IMR-90 (cell line): ENCODE data around the gene BRIP1. TPM values are rescaled to one million over a fixed set of nuclear protein-coding genes. Genes with fewer than 3 reads are reported as not detected.

ENCODE experiments used
- ATAC-seq: fragments of 200-7000 bp; cut with Tn5 transposase; 2 replicates; pipeline ENCODE4 v1.9.1; 2020; ENCODE audit warnings: low read depth, mild to moderate bottlenecking, moderate library complexity
- BruUV-seq: library from RNA; stranded (reverse); fragments of 400-500 nt; replicated peaks from 2 replicates; lab custom pipeline; 2021; lab: Mats Ljungman, UMichigan
- CTCF ChIA-PET: fragments of 300-600 bp; formaldehyde crosslinking; extraction: SDS; loops from one replicate; lab custom pipeline; 2021; ENCODE audit warnings: antibody characterized with exemption; lab: Yijun Ruan, JAX
- POLR2A ChIA-PET: fragments of 300-600 bp; sonication (Branson Sonifier 250); formaldehyde crosslinking; loops from one replicate; lab custom pipeline; 2022; ENCODE audit warnings: antibody characterized with exemption; ENCODE audit not compliant: unreplicated experiment; lab: Charles Lee
- DNase-seq: peaks from one replicate; pipeline ENCODE4 v3.0.0; 2013
- H2AFZ ChIP-seq: replicated peaks from 2 replicates; pipeline ENCODE3; 2013; ENCODE audit warnings: low read length, mild to moderate bottlenecking; ENCODE audit not compliant: poor library complexity
- H2AK5ac ChIP-seq: 2 replicates; pipeline ENCODE4 v1.6.1; 2013; ENCODE audit warnings: low read depth, low read length, inconsistent platforms
- H2AK9ac ChIP-seq: replicated peaks from 2 replicates; pipeline ENCODE3; 2013; ENCODE audit warnings: mild to moderate bottlenecking, low read depth, low read length, moderate library complexity; ENCODE audit not compliant: poor library complexity
- H2BK120ac ChIP-seq: 2 replicates; pipeline ENCODE4 v1.6.1; 2013; ENCODE audit warnings: low read depth, low read length, inconsistent platforms
- H2BK15ac ChIP-seq: 3 replicates; pipeline ENCODE4 v1.6.1; 2013; ENCODE audit warnings: low read depth, low read length, inconsistent platforms
- H2BK20ac ChIP-seq: 2 replicates; pipeline ENCODE4 v1.6.1; 2013; ENCODE audit warnings: low read depth, mild to moderate bottlenecking, inconsistent platforms, low read length, moderate library complexity
- H2BK5ac ChIP-seq: 2 replicates; pipeline ENCODE4 v1.6.1; 2013; ENCODE audit warnings: mild to moderate bottlenecking, low read depth, low read length, inconsistent platforms; ENCODE audit not compliant: poor library complexity, severe bottlenecking
- H3K14ac ChIP-seq: replicated peaks from 2 replicates; pipeline ENCODE4 v1.6.1; 2013; ENCODE audit warnings: low read depth, low read length, inconsistent platforms
- H3K18ac ChIP-seq: 2 replicates; pipeline ENCODE4 v1.6.1; 2013; ENCODE audit warnings: low read depth, low read length, control low read depth
- H3K23ac ChIP-seq: 2 replicates; pipeline ENCODE4 v1.6.1; 2013; ENCODE audit warnings: low read depth, low read length, inconsistent platforms
- H3K27ac ChIP-seq: 2 replicates; pipeline ENCODE4 v1.5.1; 2013; ENCODE audit warnings: mild to moderate bottlenecking, control low read depth, low read length; ENCODE audit not compliant: insufficient read depth
- H3K27me3 ChIP-seq: 2 replicates; pipeline ENCODE4 v1.6.1; 2013; ENCODE audit warnings: low read length; ENCODE audit not compliant: control insufficient read depth, insufficient read depth
- H3K36me3 ChIP-seq: 2 replicates; pipeline ENCODE4 v1.6.1; 2013; ENCODE audit warnings: low read length, mixed read lengths; ENCODE audit not compliant: control insufficient read depth, insufficient read depth
- H3K4ac ChIP-seq: 2 replicates; pipeline ENCODE4 v1.6.1; 2013; ENCODE audit warnings: low read depth, low read length, inconsistent platforms
- H3K4me1 ChIP-seq: 2 replicates; pipeline ENCODE4 v1.6.1; 2013; ENCODE audit warnings: low read length, mixed read lengths; ENCODE audit not compliant: control insufficient read depth, insufficient read depth
- H3K4me2 ChIP-seq: 2 replicates; pipeline ENCODE4 v1.6.1; 2013; ENCODE audit warnings: low read depth, mild to moderate bottlenecking, control low read depth, low read length, moderate library complexity
- H3K4me3 ChIP-seq: 2 replicates; pipeline ENCODE4 v1.5.1; 2013; ENCODE audit warnings: low read depth, mild to moderate bottlenecking, control low read depth, low read length, moderate library complexity; ENCODE audit not compliant: insufficient read depth
- H3K56ac ChIP-seq: 2 replicates; pipeline ENCODE4 v1.6.1; 2013; ENCODE audit warnings: low read length, inconsistent platforms; ENCODE audit not compliant: insufficient read depth; ENCODE audit errors: extremely low read depth
- H3K79me1 ChIP-seq, 2 experiments: 2 replicates each; pipeline ENCODE4 v1.6.1; 2013; ENCODE audit warnings: low read length in 2 of 2, inconsistent platforms in 1 of 2, low read depth in 1 of 2
- H3K9ac ChIP-seq: 2 replicates; pipeline ENCODE4 v1.6.1; 2013; ENCODE audit warnings: low read depth, low read length, control low read depth
- H3K9me1 ChIP-seq: 2 replicates; pipeline ENCODE4 v1.6.1; 2013; ENCODE audit warnings: low read length, inconsistent platforms; ENCODE audit not compliant: insufficient read depth
- H3K9me3 ChIP-seq: 2 replicates; pipeline ENCODE4 v1.6.1; 2013; ENCODE audit warnings: low read length; ENCODE audit not compliant: control insufficient read depth, insufficient read depth
- H4K20me1 ChIP-seq: 2 replicates; pipeline ENCODE4 v1.6.1; 2013; ENCODE audit warnings: low read length, inconsistent platforms; ENCODE audit not compliant: insufficient read depth
- H4K5ac ChIP-seq: 2 replicates; pipeline ENCODE4 v1.6.1; 2013; ENCODE audit warnings: mild to moderate bottlenecking, low read depth, low read length, control low read depth
- H4K8ac ChIP-seq, 2 experiments: 2 replicates each; pipeline ENCODE4 v1.6.1; 2013; ENCODE audit warnings: low read depth in 2 of 2, low read length in 2 of 2, control low read depth in 1 of 2, inconsistent platforms in 1 of 2
- H4K91ac ChIP-seq: 2 replicates; pipeline ENCODE4 v1.6.1; 2013; ENCODE audit warnings: low read depth, low read length, inconsistent platforms; ENCODE audit not compliant: insufficient read depth
- MAZ ChIP-seq: IDR thresholded peaks from 2 replicates; pipeline ENCODE4 v1.6.1; 2012; ENCODE audit warnings: low read depth, mild to moderate bottlenecking, low read length, improper control_type of control experiment, moderate library complexity, borderline replicate concordance
- WGBS, 2 experiments: methylation state at CpG; one replicate each; pipeline versions ENCODE4 v1.1.5 to v1.1.7; 2013; ENCODE audit warnings: missing lambda C conversion rate in 2 of 2; ENCODE audit not compliant: insufficient read length in 1 of 2; ENCODE audit errors: extremely low coverage in 2 of 2; 5-methylcytosine and 5-hydroxymethylcytosine counted together
- dilution Hi-C: fragments of 300-500 bp; cut with HindIII; formaldehyde crosslinking; loops from one replicate; pipeline ENCODE4 v1.14.3; 2018; ENCODE audit warnings: low sequenced_read_pairs; ENCODE audit not compliant: unreplicated experiment
- in situ Hi-C: fragments of 300-500 bp; cut with MboI; formaldehyde crosslinking; loops from 3 replicates; pipeline ENCODE4 v1.14.3; 2019; ENCODE audit warnings: low sequenced_read_pairs, inconsistent platforms, mixed read lengths
- intact Hi-C: fragments of 100-400 bp; cut with micrococcal nuclease; formaldehyde crosslinking; loops from 2 replicates; pipeline ENCODE4 v1.10.0; 2022
- polyA plus RNA-seq, 3 experiments: library from polyadenylated mRNA; depleted of rRNA; stranded (reverse); fragments of >200 nt; gene quantifications; 2 replicates each; pipeline ENCODE4 v1.2.3, GENCODE V29; 2012; ENCODE audit warnings: low replicate concordance in 1 of 3
- total RNA-seq: library from RNA; depleted of rRNA; stranded (reverse); fragments of >200 nt; gene quantifications from 2 replicates; pipeline ENCODE4 v1.2.3, GENCODE V29; 2012

The BRIP1 gene
- total and polyA plus RNA-seq, 2 of the 4 experiments (the other 2 are of a cell fraction): 6.1 to 19.7 TPM

GRCh38 chr17:61699694-61700093, 163.6 kb downstream of the BRIP1 start:
- intact Hi-C loops (no loop called here), in situ Hi-C loops (no loop called here), dilution Hi-C loops (no loop called here)
- H3K27ac ChIP-seq: no peak overlapping the region
- no peak overlapping the region for H3K4ac ChIP-seq
- no peaks in the 10 kb centered on the region for H4K20me1 ChIP-seq
- H4K91ac ChIP-seq: no peak overlapping the region
- H3K9me1 ChIP-seq: no peaks in the 10 kb centered on the region
- H2BK20ac ChIP-seq: no peak overlapping the region
- no peak overlapping the region for H3K56ac ChIP-seq
- no peak overlapping the region for H2AK9ac ChIP-seq
- no peaks in the 10 kb centered on the region for H3K27me3 ChIP-seq
- H3K4me3 ChIP-seq: no peak overlapping the region
- H2BK15ac ChIP-seq: no peak overlapping the region
- no peaks in the 10 kb centered on the region for H3K36me3 ChIP-seq
- no peak overlapping the region for H4K5ac ChIP-seq
- no peak overlapping the region for H2AK5ac ChIP-seq
- H3K4me1 ChIP-seq: no peaks in the 10 kb centered on the region
- no peak for TF ChIP-seq MAZ
- ChIA-PET POLR2A (no interaction called here), CTCF (no interaction called here)
- no peak overlapping the region for H2AFZ ChIP-seq
- no peak for DNase-seq
- no peak overlapping the region for H3K18ac ChIP-seq
- no peak overlapping the region for H2BK5ac ChIP-seq
- H4K8ac ChIP-seq: no peak overlapping the region
- no peak overlapping the region for H3K9ac ChIP-seq
- no peaks in the 10 kb centered on the region for H3K79me1 ChIP-seq
- WGBS, 2 experiments: 100% methylated on average over 1 of the region's 2 CpGs; no CpG with 5 or more reads in 1 of the 2 experiments
- no peak overlapping the region for H3K14ac ChIP-seq
- no TSS peak for BruUV-seq
- no peak for ATAC-seq
- no peak overlapping the region for H2BK120ac ChIP-seq
- no peak overlapping the region for H3K23ac ChIP-seq
- no peak overlapping the region for H3K4me2 ChIP-seq
- H3K9me3 ChIP-seq: peaks cover 19% of the 10 kb centered on the region
